ENCODE data around the gene FAM3B.

Gene FAM3B, protein sequence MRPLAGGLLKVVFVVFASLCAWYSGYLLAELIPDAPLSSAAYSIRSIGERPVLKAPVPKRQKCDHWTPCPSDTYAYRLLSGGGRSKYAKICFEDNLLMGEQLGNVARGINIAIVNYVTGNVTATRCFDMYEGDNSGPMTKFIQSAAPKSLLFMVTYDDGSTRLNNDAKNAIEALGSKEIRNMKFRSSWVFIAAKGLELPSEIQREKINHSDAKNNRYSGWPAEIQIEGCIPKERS

DNA sequence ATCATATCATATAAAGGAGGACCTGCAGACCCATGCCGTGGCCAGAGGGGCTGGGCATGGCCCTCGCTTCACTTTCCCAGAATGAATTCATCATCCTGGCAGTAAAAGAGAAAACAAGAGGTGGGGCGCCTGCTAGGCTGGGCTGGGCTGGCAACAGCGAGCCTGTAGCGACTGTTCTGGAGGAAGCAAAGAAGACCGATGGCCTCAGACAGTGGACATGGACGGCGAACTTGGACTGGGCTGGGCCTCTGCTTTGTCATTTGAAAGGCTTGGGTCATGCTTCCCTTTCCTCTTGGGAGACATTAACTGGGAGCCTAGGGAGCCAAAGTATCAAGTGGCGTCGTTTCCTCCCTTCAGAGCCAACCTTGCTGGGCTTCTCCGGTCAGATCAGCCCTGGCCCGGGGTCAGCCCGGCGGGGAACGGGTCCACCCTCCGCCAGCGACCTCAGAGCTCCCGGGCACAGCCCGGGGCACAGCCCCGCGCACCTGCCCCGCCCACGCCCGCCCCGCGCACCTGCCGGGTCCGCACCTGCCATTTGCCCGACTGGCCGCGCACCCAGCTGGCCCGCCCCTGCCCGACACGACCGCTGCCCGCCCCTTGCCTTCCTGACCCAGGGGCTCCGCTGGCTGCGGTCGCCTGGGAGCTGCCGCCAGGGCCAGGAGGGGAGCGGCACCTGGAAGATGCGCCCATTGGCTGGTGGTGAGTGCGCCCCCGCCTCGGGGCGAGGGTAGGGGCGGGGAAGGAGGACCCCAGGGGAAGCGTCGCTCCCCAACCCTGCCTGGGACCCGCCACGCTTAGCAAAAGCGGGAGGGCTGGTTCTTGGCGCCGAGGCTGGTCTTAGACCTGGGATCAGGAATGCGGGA lies at the start of gene FAM3B:
Gene FAM3B, plus strand, starts transcription at position 602 of the 863 bp plus-strand sequence. Its CDS starts 79 bp downstream, at position 681.
- DNase-seq (ENCODE audit: low spot score) = no peak
- TF ChIP-seq, protein P1, sequence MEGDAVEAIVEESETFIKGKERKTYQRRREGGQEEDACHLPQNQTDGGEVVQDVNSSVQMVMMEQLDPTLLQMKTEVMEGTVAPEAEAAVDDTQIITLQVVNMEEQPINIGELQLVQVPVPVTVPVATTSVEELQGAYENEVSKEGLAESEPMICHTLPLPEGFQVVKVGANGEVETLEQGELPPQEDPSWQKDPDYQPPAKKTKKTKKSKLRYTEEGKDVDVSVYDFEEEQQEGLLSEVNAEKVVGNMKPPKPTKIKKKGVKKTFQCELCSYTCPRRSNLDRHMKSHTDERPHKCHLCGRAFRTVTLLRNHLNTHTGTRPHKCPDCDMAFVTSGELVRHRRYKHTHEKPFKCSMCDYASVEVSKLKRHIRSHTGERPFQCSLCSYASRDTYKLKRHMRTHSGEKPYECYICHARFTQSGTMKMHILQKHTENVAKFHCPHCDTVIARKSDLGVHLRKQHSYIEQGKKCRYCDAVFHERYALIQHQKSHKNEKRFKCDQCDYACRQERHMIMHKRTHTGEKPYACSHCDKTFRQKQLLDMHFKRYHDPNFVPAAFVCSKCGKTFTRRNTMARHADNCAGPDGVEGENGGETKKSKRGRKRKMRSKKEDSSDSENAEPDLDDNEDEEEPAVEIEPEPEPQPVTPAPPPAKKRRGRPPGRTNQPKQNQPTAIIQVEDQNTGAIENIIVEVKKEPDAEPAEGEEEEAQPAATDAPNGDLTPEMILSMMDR (IDR thresholded peaks at IDR 0.05; ENCODE audit: extremely low read depth, missing control alignments) = no peak

DNA sequence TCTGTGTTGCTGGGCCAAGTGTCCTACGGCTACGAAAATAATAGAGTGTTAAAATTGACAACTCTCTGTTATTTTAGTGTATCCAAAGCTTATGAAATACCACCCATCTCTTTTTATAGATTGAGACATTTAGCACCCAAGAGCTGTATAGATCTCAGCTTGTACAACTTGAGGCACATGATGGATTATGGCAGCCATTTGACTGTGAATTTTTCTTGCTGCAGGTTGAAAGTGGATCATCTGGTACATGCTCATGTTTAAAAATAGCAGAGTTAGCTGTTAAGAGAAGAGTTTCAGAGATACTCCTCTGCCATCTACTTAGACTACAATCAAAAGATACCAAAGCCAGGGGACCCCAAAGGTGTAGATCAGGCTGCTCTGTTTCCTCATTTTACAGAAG lies 49.3 kb upstream of the FAM3B start:
- TF ChIP-seq, protein P1 (IDR thresholded peaks at IDR 0.05; ENCODE audit: extremely low read depth, missing control alignments) = no peak

DNA sequence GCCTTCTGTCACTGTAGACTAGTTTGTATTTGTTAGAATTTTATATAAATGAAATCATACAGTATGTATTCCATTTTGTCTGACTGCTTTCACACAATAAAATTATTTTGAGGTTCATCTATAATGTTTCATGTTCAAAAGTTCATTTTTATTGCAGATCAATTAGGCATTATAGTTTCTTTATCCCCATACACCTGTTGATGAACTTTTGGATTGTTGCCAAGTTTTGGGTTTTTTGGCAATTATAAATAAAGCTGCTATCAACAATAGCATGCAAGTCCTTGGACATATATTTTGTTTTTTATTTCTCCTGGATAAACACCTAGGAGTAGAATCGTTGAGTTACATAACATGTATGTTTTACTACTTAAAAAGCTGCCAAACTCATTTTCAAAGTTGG lies 47.1 kb upstream of the FAM3B start:
- TF ChIP-seq, protein P1 (IDR thresholded peaks at IDR 0.05; ENCODE audit: extremely low read depth, missing control alignments) = no peak
- no peak for DNase-seq (ENCODE audit: low spot score)

More for the DNA sequence above, 49.3 kb upstream of the FAM3B start:
- DNase-seq (ENCODE audit: low spot score) = no peak

DNA sequence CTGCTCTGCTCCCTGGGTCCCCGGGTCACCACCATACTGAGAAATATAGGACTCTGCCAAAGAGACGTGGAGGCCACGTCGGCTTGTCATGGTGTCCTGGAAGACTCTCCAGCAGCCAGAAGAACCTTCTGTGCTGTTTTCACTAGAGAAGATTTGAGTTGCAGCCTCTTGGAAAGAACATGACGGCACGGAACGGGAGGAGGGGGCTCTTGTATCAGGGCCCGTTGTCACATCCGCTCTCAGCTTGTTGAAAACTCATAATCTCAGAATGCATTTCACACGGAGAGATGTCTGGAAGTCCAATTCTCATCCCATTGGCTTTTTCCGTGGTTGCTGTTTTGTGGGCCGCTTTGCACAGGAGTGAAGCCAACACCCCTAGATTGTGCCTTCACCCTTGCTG lies 39.4 kb upstream of the FAM3B start:
- TF ChIP-seq, protein P1 (IDR thresholded peaks at IDR 0.05; ENCODE audit: extremely low read depth, missing control alignments) = no peak
- DNase-seq (ENCODE audit: low spot score) = no peak

DNA sequence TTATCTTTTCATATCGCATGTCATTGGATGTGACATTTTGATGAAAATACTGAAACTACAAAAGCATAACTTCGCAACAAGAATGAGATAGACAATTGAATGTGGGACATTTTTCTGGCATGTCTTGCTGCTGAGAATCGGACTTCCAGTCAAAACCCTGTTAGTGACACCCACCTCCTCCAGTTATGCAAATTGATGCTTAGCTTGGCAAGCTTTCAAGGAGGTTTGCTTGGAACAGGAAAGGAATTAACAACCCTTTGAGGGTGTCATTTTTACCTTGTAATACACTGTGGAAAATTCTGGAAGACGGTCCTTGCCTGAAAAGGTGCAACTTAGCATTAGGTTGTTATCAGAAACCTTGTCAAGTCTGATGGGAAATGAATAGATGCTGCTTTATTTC lies 38.8 kb upstream of the FAM3B start:
- DNase-seq (ENCODE audit: low spot score) = no peak
- TF ChIP-seq, protein P1 (IDR thresholded peaks at IDR 0.05; ENCODE audit: extremely low read depth, missing control alignments) = no peak

DNA sequence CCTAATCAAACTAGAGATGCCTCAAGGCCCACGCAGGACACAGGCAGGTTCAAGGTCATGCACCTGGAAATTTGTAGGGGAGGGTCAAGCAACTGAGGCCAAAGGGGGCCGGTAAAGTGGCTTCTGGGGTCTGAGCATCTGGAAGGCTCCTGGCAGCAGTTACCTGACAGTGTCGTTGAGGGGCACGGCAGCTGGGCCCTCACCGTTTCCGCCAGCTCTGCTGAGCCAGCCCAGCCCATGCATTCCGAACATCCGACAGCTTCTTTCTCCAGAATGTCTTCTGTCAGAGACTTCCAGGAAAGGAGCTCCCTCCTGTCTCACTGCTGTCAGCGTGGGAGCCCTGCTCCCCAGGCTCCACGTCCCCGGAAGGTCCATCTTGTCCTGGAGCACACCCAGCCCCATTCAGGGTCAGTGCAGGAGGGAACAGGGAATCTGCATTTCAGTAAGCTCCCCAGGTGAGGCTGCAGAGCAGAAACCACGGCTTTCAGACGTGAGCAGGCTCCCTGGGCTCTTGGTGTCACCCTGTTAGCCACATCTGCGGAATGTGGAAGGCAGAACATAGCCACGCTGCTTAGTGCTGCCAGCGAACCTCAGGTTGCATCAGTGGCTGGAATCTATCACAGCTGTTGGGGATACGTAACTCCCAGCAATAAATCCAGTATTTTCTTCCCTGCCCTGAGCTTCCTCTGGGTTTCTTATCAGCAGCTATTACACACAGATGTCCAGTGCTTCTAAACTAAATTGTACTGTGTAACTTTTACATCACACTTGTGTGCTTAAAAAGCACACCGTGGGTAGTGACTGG lies 36.3 kb upstream of the FAM3B start:
- no peak for DNase-seq (ENCODE audit: low spot score)
- TF ChIP-seq, protein P1 (IDR thresholded peaks at IDR 0.05; ENCODE audit: extremely low read depth, missing control alignments) = no peak
